Bronchial epithelial cell (primary cell): ENCODE measurements around the gene JMJD8. TPM values are rescaled to one million over a fixed set of nuclear protein-coding genes. Genes with fewer than 3 reads are reported as not detected.
A peak's percentile ranks its signal among the peaks of the same experiment; 100 is the strongest.

ENCODE experiments used
- DNase-seq: peaks from one replicate; pipeline ENCODE4 v3.0.0-alpha.2; 2010; ENCODE audit warnings: low read depth
- FAIRE-seq: peaks from 2 replicates; lab custom pipeline; 2011; peaks lifted over from hg19 to GRCh38; lab: Jason Lieb, UNC
- H3K27me3 ChIP-seq: 2 replicates; pipeline ENCODE4 v1.5.1; 2011; ENCODE audit warnings: low read length; ENCODE audit not compliant: control insufficient read depth, insufficient read depth
- H3K36me3 ChIP-seq: 2 replicates; pipeline ENCODE4 v1.5.1; 2011; ENCODE audit warnings: low read length; ENCODE audit not compliant: control insufficient read depth, insufficient read depth
- H3K4me3 ChIP-seq: 2 replicates; pipeline ENCODE4 v1.5.1; 2011; ENCODE audit warnings: mild to moderate bottlenecking, low read depth, low read length, control low read depth
- total RNA-seq: library from RNA; depleted of rRNA; stranded (reverse); fragments of >200 nt; gene quantifications from 2 replicates; pipeline ENCODE4 v1.2.1, GENCODE V29; 2014
- TF ChIP-seq, protein P1 (sequence below): IDR thresholded peaks from 2 replicates; pipeline ENCODE4 v1.5.1; 2011; ENCODE audit warnings: mild to moderate bottlenecking, moderate library complexity, low read length, control low read depth, inconsistent platforms; ENCODE audit not compliant: insufficient read depth, severe bottlenecking

The JMJD8 gene, protein sequence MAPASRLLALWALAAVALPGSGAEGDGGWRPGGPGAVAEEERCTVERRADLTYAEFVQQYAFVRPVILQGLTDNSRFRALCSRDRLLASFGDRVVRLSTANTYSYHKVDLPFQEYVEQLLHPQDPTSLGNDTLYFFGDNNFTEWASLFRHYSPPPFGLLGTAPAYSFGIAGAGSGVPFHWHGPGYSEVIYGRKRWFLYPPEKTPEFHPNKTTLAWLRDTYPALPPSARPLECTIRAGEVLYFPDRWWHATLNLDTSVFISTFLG
- total RNA-seq: 15.9 and 16.8 TPM in 2 replicates

DNA sequence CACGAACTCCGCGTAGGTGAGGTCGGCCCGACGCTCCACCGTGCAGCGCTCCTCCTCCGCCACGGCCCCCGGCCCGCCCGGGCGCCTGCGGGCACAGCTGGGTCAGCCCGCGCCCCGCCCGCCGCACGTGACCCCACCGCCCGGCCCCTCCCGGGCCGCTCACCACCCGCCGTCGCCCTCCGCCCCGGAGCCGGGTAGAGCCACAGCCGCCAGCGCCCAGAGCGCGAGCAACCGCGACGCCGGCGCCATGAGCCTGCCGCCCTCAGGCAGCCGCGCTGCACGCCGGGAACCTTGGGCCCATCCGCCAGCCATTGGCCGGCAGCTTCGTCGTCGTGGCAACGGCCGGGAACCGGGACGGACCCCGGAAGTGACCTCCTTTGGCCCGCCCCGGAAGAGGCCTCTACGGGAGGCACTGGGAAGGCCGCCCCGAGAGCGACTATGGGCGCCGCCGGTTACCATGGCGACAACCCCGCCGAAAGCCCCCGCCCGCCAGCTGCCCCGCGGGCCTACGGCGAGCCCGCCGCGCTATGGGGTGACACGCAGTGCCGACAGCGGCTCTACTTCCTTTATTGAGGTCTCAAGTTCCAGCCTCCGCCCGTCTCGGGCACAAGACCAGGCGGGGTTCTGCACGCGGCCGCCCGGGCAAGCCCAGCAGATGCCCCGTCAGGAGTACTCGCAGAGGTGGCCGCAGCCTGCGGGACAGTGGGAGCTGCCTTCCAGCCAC lies at the start of gene JMJD8:
Gene JMJD8 (minus strand): TSS at position 264 of the 724 bp plus-strand sequence. CDS start 15 bp downstream, at position 249.
- TF ChIP-seq, protein P1, sequence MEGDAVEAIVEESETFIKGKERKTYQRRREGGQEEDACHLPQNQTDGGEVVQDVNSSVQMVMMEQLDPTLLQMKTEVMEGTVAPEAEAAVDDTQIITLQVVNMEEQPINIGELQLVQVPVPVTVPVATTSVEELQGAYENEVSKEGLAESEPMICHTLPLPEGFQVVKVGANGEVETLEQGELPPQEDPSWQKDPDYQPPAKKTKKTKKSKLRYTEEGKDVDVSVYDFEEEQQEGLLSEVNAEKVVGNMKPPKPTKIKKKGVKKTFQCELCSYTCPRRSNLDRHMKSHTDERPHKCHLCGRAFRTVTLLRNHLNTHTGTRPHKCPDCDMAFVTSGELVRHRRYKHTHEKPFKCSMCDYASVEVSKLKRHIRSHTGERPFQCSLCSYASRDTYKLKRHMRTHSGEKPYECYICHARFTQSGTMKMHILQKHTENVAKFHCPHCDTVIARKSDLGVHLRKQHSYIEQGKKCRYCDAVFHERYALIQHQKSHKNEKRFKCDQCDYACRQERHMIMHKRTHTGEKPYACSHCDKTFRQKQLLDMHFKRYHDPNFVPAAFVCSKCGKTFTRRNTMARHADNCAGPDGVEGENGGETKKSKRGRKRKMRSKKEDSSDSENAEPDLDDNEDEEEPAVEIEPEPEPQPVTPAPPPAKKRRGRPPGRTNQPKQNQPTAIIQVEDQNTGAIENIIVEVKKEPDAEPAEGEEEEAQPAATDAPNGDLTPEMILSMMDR: no peak
- FAIRE-seq (no peak), DNase-seq (peak; percentile 87)
- no peaks in the 10 kb centered on the region for H3K27me3 ChIP-seq
- H3K4me3 ChIP-seq: peak within 1 kb of the TSS; percentile 70
- peaks cover 28% of the 10 kb centered on the region for H3K36me3 ChIP-seq

DNA sequence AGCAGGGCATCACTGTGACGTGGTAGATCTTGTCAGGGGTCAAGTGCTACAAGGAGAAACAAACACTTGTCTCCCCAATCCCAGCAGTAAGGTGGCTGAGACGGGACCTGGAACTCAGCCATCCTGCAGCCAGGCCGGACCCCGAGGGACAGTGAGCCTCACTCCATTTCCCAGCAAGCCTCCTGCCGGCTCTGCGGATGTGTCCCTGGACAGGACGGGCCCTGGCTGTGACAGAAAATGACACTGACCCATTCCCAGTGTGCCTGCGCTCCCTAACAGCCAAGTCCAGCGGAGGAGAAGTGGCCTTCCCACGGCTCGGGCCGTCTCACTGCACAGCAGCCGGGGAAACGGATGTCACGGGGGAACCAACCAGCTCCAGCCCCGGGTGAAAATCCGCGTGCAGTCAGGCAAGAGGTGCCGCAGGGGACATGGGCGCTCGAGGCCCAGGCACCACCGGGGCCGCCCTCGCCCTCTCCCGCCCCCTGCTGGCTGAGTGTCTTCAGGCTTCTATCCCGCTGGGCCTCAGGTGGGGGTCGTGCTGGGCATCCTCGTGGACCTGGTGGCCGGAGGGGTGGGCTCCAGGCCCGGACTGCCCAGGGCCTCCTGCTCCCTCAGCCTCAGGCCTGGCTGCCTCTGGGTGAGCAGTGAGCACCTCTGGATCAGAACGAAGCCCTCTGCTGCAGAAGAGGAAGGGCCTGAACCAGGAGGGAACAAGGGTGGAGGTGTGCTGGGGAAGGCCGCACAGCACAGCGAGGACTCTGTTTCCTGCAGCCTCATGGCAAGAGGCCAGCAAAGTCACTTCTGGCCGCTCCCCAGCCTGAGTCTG lies 49.5 kb upstream of the JMJD8 start:
- FAIRE-seq (no peak), DNase-seq (no peak)
- Histone ChIP-seq H3K4me3 (no peak overlapping the region), H3K27me3 (no peaks in the 10 kb centered on the region), H3K36me3 (peaks cover 26% of the 10 kb centered on the region)
- TF ChIP-seq, protein P1: peak; percentile 73

DNA sequence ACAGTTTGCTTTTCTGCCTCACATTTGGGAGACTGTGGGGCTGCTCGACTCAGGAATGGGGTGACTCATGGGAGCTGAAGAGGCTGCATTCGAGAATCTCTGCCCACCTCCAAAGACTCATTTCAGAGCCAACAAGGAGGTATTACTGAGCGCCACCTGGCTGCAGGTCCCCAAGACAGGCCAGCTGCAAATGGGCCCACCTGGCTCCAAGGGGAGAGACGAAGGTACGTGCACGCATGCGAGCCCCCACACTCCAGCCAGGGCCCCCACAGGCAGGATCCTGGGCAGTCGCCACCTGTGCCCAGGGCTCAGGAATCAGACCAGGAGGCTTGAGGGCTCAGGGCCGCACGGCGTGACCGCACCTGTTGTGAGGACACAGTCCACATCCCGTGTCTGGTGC lies 48.8 kb upstream of the JMJD8 start:
- FAIRE-seq: no peak
- Histone ChIP-seq H3K4me3 (no peak overlapping the region), H3K27me3 (no peaks in the 10 kb centered on the region), H3K36me3 (peaks cover 26% of the 10 kb centered on the region)
- peak; percentile 50 for DNase-seq
- TF ChIP-seq, protein P1: no peak

DNA sequence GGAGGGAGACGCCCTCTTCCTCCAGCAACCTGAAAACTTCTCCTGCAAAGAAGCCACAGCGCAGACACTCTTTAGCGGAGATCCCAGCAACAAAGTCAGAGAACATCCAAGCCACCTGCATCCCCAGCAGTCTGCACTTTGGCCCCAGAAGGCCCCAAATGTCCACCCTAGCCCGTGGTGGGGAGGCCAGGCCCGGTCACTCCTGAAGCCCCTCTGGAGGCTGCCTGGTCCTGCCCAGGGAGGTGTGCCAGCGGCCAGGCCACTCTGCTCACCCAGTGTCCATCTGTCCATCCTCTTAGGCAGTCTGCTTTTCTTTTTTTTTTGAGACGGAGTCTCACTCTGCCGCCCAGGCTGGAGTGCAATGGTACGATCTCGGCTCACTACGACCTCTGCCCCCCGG lies 48.2 kb upstream of the JMJD8 start:
- DNase-seq (no peak), FAIRE-seq (peak; percentile 64)
- H3K36me3 ChIP-seq: peaks cover 26% of the 10 kb centered on the region
- no peak overlapping the region for H3K4me3 ChIP-seq
- TF ChIP-seq, protein P1: no peak
- no peaks in the 10 kb centered on the region for H3K27me3 ChIP-seq

DNA sequence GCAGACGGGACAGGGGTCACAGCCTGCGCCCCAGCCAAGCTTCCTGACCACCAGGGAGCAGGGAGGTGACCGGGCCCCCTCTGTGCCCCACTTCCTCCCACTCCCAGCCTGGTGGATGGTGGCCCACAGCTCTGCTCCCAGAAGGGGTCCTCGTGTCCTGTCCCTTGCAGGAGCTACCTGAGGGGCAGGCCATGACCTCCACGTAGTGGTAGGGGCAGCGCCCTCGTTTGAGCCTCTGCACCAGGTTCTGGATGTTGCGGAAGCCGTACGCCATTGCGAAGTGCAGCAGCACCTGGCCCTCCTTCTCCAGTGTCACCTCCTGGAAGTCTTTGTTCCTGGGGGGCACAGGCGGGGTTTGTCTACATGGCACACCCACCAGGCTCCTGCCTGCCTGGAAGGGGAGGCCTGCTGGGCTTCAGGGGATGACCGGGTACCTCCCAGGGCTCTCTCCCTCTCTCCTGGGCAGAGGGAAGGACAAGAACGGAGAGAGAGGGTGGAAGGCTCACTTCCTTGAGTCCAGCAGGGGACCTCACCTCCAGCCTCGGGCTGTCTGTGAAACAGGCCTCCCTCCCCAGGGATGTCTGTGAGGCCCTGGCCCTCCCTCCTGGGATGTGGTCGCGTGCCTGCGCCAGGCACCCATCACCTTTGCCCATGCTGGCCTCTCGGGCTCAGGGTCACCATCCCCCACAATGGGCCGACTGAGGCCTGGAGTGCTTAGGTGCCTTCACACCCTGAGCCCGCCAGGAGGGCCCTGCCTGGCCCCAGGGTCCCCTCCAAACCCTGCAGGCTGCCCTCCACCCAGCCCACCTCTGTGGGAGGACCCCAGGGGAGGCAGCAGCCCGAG lies 46.8 kb upstream of the JMJD8 start:
- Histone ChIP-seq H3K4me3 (no peak overlapping the region), H3K27me3 (no peaks in the 10 kb centered on the region), H3K36me3 (peaks cover 20% of the 10 kb centered on the region)
- TF ChIP-seq, protein P1: no peak
- DNase-seq: no peak
- FAIRE-seq: no peak
